Measurements from ENCODE around the gene PCF11. TPM values are rescaled to one million over a fixed set of nuclear protein-coding genes. Genes with fewer than 3 reads are reported as not detected.

PCF11 gene
- total RNA-seq, 6 donors from 2014 or later, result 51.2 to 117 (median 58.5) TPM

DNA sequence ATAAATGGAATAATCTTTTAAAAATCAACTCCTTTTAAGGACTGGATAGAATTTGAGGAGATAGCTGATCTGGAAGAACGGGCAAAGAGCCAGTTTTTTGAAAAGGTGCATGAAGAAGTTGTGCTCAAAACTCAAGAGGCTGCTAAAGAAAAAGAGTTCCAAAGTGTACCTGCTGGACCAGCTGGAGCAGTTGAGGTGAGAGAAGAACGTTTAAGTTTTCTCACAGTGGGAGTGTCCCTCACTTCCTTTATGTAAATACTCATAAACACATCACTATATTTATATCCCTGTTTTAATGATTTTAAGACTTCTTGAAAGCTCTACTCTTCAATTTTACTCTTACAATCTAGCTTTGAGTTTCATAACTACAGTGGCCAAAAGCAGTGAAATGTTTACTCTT, 24.9 kb downstream of the PCF11 start:
- DNase-seq (no peak), ATAC-seq (ENCODE audit: low FRiP score in 2 of 2) (no peak)
- Histone ChIP-seq H3K4me1 (peaks cover 0 to 6% (median 2%) of the 10 kb centered on the region in 4 donors), H3K36me3 (peaks cover 49 to 100% (median 75%) of the 10 kb centered on the region in 4 donors), H3K27ac (peak overlapping the region in 1 of 4 donors; percentile 10), H3K9me3 (no peaks in the 10 kb centered on the region), H3K27me3 (no peaks in the 10 kb centered on the region), H3K4me3 (no peak overlapping the region)
- TF ChIP-seq POLR2A (IDR thresholded peaks at IDR 0.05) (no peak), EP300 (IDR thresholded peaks at IDR 0.05) (no peak), POLR2AphosphoS5 (IDR thresholded peaks at IDR 0.05) (no peak)
- TF ChIP-seq, protein P1, sequence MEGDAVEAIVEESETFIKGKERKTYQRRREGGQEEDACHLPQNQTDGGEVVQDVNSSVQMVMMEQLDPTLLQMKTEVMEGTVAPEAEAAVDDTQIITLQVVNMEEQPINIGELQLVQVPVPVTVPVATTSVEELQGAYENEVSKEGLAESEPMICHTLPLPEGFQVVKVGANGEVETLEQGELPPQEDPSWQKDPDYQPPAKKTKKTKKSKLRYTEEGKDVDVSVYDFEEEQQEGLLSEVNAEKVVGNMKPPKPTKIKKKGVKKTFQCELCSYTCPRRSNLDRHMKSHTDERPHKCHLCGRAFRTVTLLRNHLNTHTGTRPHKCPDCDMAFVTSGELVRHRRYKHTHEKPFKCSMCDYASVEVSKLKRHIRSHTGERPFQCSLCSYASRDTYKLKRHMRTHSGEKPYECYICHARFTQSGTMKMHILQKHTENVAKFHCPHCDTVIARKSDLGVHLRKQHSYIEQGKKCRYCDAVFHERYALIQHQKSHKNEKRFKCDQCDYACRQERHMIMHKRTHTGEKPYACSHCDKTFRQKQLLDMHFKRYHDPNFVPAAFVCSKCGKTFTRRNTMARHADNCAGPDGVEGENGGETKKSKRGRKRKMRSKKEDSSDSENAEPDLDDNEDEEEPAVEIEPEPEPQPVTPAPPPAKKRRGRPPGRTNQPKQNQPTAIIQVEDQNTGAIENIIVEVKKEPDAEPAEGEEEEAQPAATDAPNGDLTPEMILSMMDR (IDR thresholded peaks at IDR 0.05), result no peak
- WGBS, 2 donors, result 39 to 49% methylated on average over 2 of the region's 2 CpGs

DNA sequence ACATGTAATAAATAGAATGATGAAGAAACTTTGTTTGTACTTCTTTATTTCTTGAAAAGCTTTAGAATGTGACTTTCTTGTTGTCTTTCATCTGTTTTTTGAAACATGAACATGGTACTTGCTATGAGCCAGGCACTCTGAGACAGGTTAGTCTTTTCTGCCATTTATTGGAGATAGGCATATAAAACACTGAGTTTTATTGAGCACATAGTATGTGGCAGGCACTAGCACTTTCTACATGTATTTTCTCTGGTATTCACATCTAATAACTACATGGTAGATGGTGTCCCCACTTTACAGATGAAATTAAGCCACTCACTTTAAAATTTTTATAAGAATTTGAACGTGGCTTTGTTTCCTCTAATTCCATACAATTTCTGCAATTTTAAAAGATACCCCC, 28.8 kb downstream of the PCF11 start:
- 86 to 88% methylated on average over 1 of the region's 1 CpG for WGBS, 2 donors
- H3K9me3 ChIP-seq, result no peaks in the 10 kb centered on the region
- H3K36me3 ChIP-seq, result peaks cover 23 to 87% (median 58%) of the 10 kb centered on the region in 4 donors

DNA sequence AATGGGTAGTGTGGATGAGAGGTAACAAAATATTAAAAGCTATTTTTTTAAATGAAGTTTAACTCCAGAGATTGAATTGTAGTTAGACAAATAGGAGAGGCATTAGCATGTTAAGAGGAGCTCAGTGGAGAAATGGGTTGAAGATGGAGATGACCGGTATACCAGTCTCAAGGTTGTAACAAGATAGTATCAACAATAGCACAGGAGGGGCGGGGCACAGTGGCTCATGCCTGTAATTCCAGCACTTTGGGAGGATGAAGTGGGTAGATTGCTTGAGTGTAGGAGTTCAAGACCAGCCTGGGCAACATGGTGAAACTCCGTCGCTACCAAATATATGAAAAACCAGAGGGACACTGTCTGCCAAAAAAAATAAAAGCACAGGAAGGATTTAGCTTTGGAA, 30.5 kb downstream of the PCF11 start:
- no peaks in the 10 kb centered on the region for H3K27me3 ChIP-seq
- 97 to 98% methylated on average over 4 of the region's 4 CpGs for WGBS, 2 donors
- no peak for TF ChIP-seq POLR2AphosphoS5 (IDR thresholded peaks at IDR 0.05)
- TF ChIP-seq, protein P1 (IDR thresholded peaks at IDR 0.05), result no peak
- no peak for TF ChIP-seq POLR2A (IDR thresholded peaks at IDR 0.05)
- TF ChIP-seq EP300 (IDR thresholded peaks at IDR 0.05), result no peak
- H3K9me3 ChIP-seq, result no peaks in the 10 kb centered on the region
- H3K4me3 ChIP-seq, result no peak overlapping the region
- DNase-seq, result no peak
- peaks cover 7 to 9% (median 8%) of the 10 kb centered on the region in 4 donors for H3K4me1 ChIP-seq
- peaks cover 20 to 86% (median 58%) of the 10 kb centered on the region in 4 donors for H3K36me3 ChIP-seq
- no peak for ATAC-seq (ENCODE audit: low FRiP score in 2 of 2)
- H3K27ac ChIP-seq, result no peak overlapping the region

More for the DNA sequence above, 28.8 kb downstream of the PCF11 start:
- DNase-seq (no peak), ATAC-seq (ENCODE audit: low FRiP score in 2 of 2) (no peak)
- no peak for TF ChIP-seq POLR2A (IDR thresholded peaks at IDR 0.05)
- no peak for TF ChIP-seq EP300 (IDR thresholded peaks at IDR 0.05)
- no peak for TF ChIP-seq POLR2AphosphoS5 (IDR thresholded peaks at IDR 0.05)
- TF ChIP-seq, protein P1 (IDR thresholded peaks at IDR 0.05), result no peak
- H3K4me1 ChIP-seq, result peaks cover 0 to 4% (median 1%) of the 10 kb centered on the region in 4 donors
- no peaks in the 10 kb centered on the region for H3K27me3 ChIP-seq
- no peak overlapping the region for H3K27ac ChIP-seq
- no peak overlapping the region for H3K4me3 ChIP-seq

DNA sequence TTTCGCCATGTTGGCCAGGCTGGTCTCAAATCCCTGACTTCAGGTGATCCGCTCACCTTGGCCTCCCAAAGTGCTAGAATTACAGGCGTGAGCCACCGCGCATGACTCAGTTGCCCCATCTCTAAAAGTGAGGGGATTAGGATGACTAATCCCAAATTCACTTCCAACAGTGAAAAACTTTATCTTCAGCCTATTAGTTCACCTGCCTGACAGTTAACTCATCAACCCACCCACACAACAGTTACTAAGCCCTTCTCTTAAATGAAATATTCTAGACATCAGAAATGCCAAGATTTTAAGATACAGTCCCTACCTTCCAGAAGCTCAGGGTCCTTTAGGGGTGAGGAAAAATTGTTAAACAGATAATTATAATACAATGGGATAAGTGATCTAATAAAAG, 34.6 kb downstream of the PCF11 start:
- no peak for DNase-seq
- no peaks in the 10 kb centered on the region for H3K9me3 ChIP-seq
- H3K4me1 ChIP-seq, result peaks cover 22 to 32% (median 27%) of the 10 kb centered on the region in 4 donors
- no peak overlapping the region for H3K27ac ChIP-seq
- no peak for ATAC-seq (ENCODE audit: low FRiP score in 2 of 2)
- no peaks in the 10 kb centered on the region for H3K27me3 ChIP-seq
- no peak for TF ChIP-seq POLR2A (IDR thresholded peaks at IDR 0.05)
- TF ChIP-seq POLR2AphosphoS5 (IDR thresholded peaks at IDR 0.05), result no peak
- TF ChIP-seq EP300 (IDR thresholded peaks at IDR 0.05), result no peak
- TF ChIP-seq, protein P1 (IDR thresholded peaks at IDR 0.05), result no peak
- peaks cover under 1 to 45% (median 26%) of the 10 kb centered on the region in 4 donors for H3K36me3 ChIP-seq
- H3K4me3 ChIP-seq, result no peak overlapping the region
- WGBS, 2 donors, result 96 to 97% methylated on average over 5 of the region's 5 CpGs

DNA sequence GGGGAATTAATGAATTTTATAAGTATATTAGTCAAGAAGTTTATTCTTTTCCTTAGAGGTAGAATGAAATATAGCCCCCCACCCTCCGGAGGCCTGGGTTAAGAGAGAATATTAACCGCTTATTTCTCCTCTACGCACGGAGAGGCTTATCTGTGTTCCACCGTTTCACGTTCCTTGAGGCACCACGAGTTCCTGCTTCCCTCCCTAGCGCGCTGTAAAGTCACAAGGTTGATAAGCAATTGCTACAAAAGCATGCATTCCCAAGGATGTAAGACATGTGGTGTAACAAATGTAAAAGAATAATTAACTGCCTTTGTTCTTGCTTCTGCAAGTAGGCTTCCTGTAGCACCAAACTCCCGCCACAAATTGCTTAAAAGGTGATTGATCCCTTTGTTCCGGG, 35.1 kb downstream of the PCF11 start:
- peak overlapping the region in 1 of 4 donors; percentile 77 for H3K4me3 ChIP-seq
- H3K9me3 ChIP-seq, result no peaks in the 10 kb centered on the region
- WGBS, 2 donors, result 78 to 86% methylated on average over 11 of the region's 11 CpGs
- peak overlapping the region in 1 of 4 donors; percentile 93 for H3K27ac ChIP-seq
- DNase-seq (no peak), ATAC-seq (ENCODE audit: low FRiP score in 2 of 2) (no peak)
- TF ChIP-seq POLR2A (IDR thresholded peaks at IDR 0.05) (no peak), EP300 (IDR thresholded peaks at IDR 0.05) (no peak), POLR2AphosphoS5 (IDR thresholded peaks at IDR 0.05) (no peak)
- TF ChIP-seq, protein P1 (IDR thresholded peaks at IDR 0.05), result no peak
- peaks cover 22 to 36% (median 28%) of the 10 kb centered on the region in 4 donors for H3K4me1 ChIP-seq
- peaks cover 0 to 40% (median 22%) of the 10 kb centered on the region in 4 donors for H3K36me3 ChIP-seq
- H3K27me3 ChIP-seq, result no peaks in the 10 kb centered on the region

Data from upper lobe of left lung (tissue), 6 donors.